Esophagus squamous epithelium (tissue), 4 donors: Measurements from ENCODE around the gene DNM2.

ENCODE experiments used
- CTCF ChIP-seq, 6 experiments: fragments of 450-650 bp in 4 of 6; fragments of 200-600 bp in 2 of 6; sonication (generic) in 2 of 6; IDR thresholded peaks; one replicate each; pipeline ENCODE4 v1.5.1; 2016 to 2019; ENCODE audit warnings: antibody characterized with exemption in 6 of 6, mild to moderate bottlenecking in 4 of 6, moderate library complexity in 4 of 6
- POLR2A ChIP-seq, 4 donors: fragments of 450-650 bp; IDR thresholded peaks; one replicate each; pipeline ENCODE4 v1.6.1; 2017; ENCODE audit warnings: antibody characterized with exemption in 4 of 4, mild to moderate bottlenecking in 4 of 4, moderate library complexity in 3 of 4

- TF ChIP-seq POLR2A (IDR thresholded peaks at IDR 0.05) (no peak), CTCF (IDR thresholded peaks at IDR 0.05) (no peak)
Measured at GRCh38 chr19:10758978-10759377, 41.1 kb downstream of the DNM2 start.
